GM23338 (cell line): ENCODE results near the gene PRSS37. TPM values are rescaled to one million over a fixed set of nuclear protein-coding genes. Genes with fewer than 3 reads are reported as not detected.

Experiments used
- ATAC-seq: fragments of 200-7000 bp; cut with Tn5 transposase; 3 replicates; pipeline ENCODE4 v1.9.1; 2020
- DNase-seq: peaks from one replicate; pipeline ENCODE4 v3.0.0-alpha.2; 2015; ENCODE audit warnings: low spot score
- H2AFZ ChIP-seq: fragments of 200-600 bp; sonication (generic); 2 replicates; pipeline ENCODE4 v1.8.0; 2016; ENCODE audit warnings: antibody characterized with exemption, mild to moderate bottlenecking, moderate library complexity
- H3F3A ChIP-seq: fragments of 200-600 bp; sonication (generic); replicated peaks from 2 replicates; pipeline ENCODE4 v1.8.0; 2017; ENCODE audit warnings: antibody characterized with exemption, mixed run types, low read depth
- H3K27ac ChIP-seq: fragments of 200-600 bp; sonication (generic); 2 replicates; pipeline ENCODE4 v1.6.1; 2016; ENCODE audit warnings: low read depth
- H3K27me3 ChIP-seq: fragments of 200-600 bp; sonication (generic); 2 replicates; pipeline ENCODE4 v1.8.0; 2016; ENCODE audit warnings: mild to moderate bottlenecking, mixed run types, moderate library complexity; ENCODE audit not compliant: insufficient read depth
- H3K36me3 ChIP-seq: fragments of 200-600 bp; sonication (generic); 2 replicates; pipeline ENCODE4 v1.8.0; 2016; ENCODE audit warnings: mild to moderate bottlenecking; ENCODE audit not compliant: insufficient read depth
- H3K4me1 ChIP-seq: fragments of 200-600 bp; sonication (generic); 2 replicates; pipeline ENCODE4 v1.8.0; 2016; ENCODE audit warnings: mild to moderate bottlenecking, moderate library complexity; ENCODE audit not compliant: insufficient read depth
- H3K4me2 ChIP-seq: fragments of 200-600 bp; sonication (generic); 2 replicates; pipeline ENCODE4 v1.7.1; 2017; ENCODE audit warnings: mixed run types
- H3K4me3 ChIP-seq: fragments of 200-600 bp; sonication (generic); 2 replicates; pipeline ENCODE4 v1.6.1; 2016; ENCODE audit warnings: mixed run types
- H3K79me2 ChIP-seq: fragments of 200-600 bp; sonication (generic); replicated peaks from 2 replicates; pipeline ENCODE4 v1.8.0; 2017; ENCODE audit warnings: mild to moderate bottlenecking; ENCODE audit not compliant: insufficient read depth
- H3K9me2 ChIP-seq: fragments of 200-600 bp; sonication (generic); 2 replicates; pipeline ENCODE4 v1.8.0; 2017; ENCODE audit not compliant: insufficient read depth
- H4K20me1 ChIP-seq: fragments of 200-600 bp; sonication (generic); replicated peaks from 2 replicates; pipeline ENCODE4 v1.8.0; 2017; ENCODE audit warnings: mild to moderate bottlenecking; ENCODE audit not compliant: insufficient read depth
- H3K27ac Mint-ChIP-seq: 2 replicates; pipeline ENCODE4 v1.8.0; 2020; ENCODE audit warnings: inconsistent platforms, mild to moderate bottlenecking, moderate library complexity, mixed read lengths
- H3K27me3 Mint-ChIP-seq: 3 replicates; pipeline ENCODE4 v1.8.0; 2022; ENCODE audit warnings: low read depth, mild to moderate bottlenecking, moderate library complexity, mixed read lengths, inconsistent platforms; ENCODE audit not compliant: insufficient read depth, poor library complexity
- H3K36me3 Mint-ChIP-seq: 3 replicates; pipeline ENCODE4 v1.8.0; 2021; ENCODE audit warnings: low read depth, mild to moderate bottlenecking, inconsistent platforms, moderate library complexity, mixed read lengths
- H3K4me1 Mint-ChIP-seq: 3 replicates; pipeline ENCODE4 v1.8.0; 2020; ENCODE audit warnings: mild to moderate bottlenecking, inconsistent platforms, mixed read lengths
- H3K4me3 Mint-ChIP-seq: 3 replicates; pipeline ENCODE4 v1.8.0; 2021; ENCODE audit warnings: moderate library complexity, mild to moderate bottlenecking, inconsistent platforms, mixed read lengths
- H3K9me3 Mint-ChIP-seq: 3 replicates; pipeline ENCODE4 v1.8.0; 2020; ENCODE audit warnings: moderate library complexity, mild to moderate bottlenecking, inconsistent platforms, mixed read lengths
- CREB1 ChIP-seq: fragments of 250-450 bp; sonication (Bioruptor Pico); IDR thresholded peaks from 2 replicates; pipeline ENCODE4 v1.5.0; 2020; ENCODE audit warnings: low read depth, mild to moderate bottlenecking, moderate library complexity
- EZH2 ChIP-seq: fragments of 200-600 bp; sonication (generic); IDR thresholded peaks from one replicate; pipeline ENCODE4 v1.8.0; 2017; ENCODE audit warnings: antibody characterized with exemption, mild to moderate bottlenecking, low read depth; ENCODE audit not compliant: unreplicated experiment
- EZH2phosphoT487 ChIP-seq: fragments of 200-600 bp; sonication (generic); IDR thresholded peaks from one replicate; pipeline ENCODE4 v1.8.1; 2018; ENCODE audit warnings: antibody characterized with exemption; ENCODE audit not compliant: unreplicated experiment
- JUNB ChIP-seq: IDR thresholded peaks from one replicate; pipeline ENCODE4 v1.6.1; 2016; ENCODE audit warnings: antibody characterized with exemption; ENCODE audit not compliant: unreplicated experiment
- NANOG ChIP-seq: IDR thresholded peaks from 2 replicates; pipeline ENCODE4 v1.6.1; 2016; ENCODE audit warnings: antibody characterized with exemption, borderline replicate concordance
- POLR2AphosphoS5 ChIP-seq: IDR thresholded peaks from 2 replicates; pipeline ENCODE4 v1.6.1; 2016; ENCODE audit warnings: antibody characterized with exemption, low read depth
- STAT1 ChIP-seq: IDR thresholded peaks from one replicate; pipeline ENCODE4 v1.6.1; 2016; ENCODE audit warnings: antibody characterized with exemption; ENCODE audit not compliant: unreplicated experiment
- ZNF114 ChIP-seq: fragments of 250-450 bp; sonication (Bioruptor Pico); IDR thresholded peaks from 2 replicates; pipeline ENCODE4 v1.5.0; 2020; ENCODE audit warnings: mild to moderate bottlenecking, moderate library complexity
- ZNF331 ChIP-seq: fragments of 250-450 bp; sonication (Bioruptor Pico); IDR thresholded peaks from 2 replicates; pipeline ENCODE4 v1.5.0; 2020; ENCODE audit warnings: low read depth, mild to moderate bottlenecking, moderate library complexity
- polyA plus RNA-seq: library from polyadenylated mRNA; unstranded; fragments of >200 nt; fragmentation: Nextera tagmentation; extraction: Ambion mirVana; gene quantifications from 2 replicates; pipeline ENCODE4 v1.2.1, GENCODE V29; 2016
- total RNA-seq: library from RNA; depleted of rRNA; stranded (reverse); fragments of >200 nt; shearing (Covaris generic); gene quantifications from 2 replicates; pipeline ENCODE4 v1.2.3, GENCODE V29; 2014
- TF ChIP-seq, protein P1 (sequence below), 2 experiments: fragments of 200-600 bp in 1 of 2; sonication (generic) in 1 of 2; conservative IDR thresholded peaks; 2 replicates each; pipeline versions ENCODE4 v1.5.1 to v1.6.1; 2016 to 2017; ENCODE audit warnings: antibody characterized with exemption in 2 of 2, low read depth in 2 of 2, mild to moderate bottlenecking in 2 of 2, moderate library complexity in 1 of 2
- TF ChIP-seq, protein P2 (sequence below): fragments of 250-450 bp; sonication (Bioruptor Pico); IDR thresholded peaks from 2 replicates; pipeline ENCODE4 v1.5.0; 2020; ENCODE audit warnings: mild to moderate bottlenecking, moderate library complexity
- TF ChIP-seq, protein P3 (sequence below): IDR thresholded peaks from 2 replicates; pipeline ENCODE4 v1.6.1; 2016; ENCODE audit warnings: antibody characterized with exemption
- TF ChIP-seq, protein P4 (sequence below): IDR thresholded peaks from one replicate; pipeline ENCODE4 v1.6.1; 2018; ENCODE audit warnings: antibody characterized with exemption; ENCODE audit not compliant: unreplicated experiment

The PRSS37 gene
- total and polyA plus RNA-seq, 2 experiments from 2014 or later = 0.58 TPM; not detected in 1

DNA sequence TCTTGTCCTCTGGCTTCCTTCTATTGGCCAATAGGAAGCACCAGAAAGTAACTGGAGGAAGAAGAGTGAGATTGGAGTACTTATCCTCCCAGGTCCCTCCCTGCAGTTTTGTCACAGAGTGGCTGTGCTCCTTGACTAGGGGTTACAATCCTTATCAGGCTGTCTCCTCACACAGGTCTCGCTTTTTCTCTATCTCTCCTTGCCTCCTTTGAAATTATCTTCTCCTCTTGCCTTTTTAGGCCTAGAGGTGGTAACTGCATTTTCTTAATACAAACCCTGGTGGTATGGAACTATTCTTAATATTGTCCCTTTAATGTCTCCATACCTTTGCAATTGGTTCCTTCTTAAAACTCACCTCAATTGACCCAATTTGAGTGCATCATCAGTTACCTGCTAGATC is 2.7 kb downstream of the PRSS37 start:
- no peak for DNase-seq
- H3K4me3 Mint-ChIP-seq = no peak overlapping the region
- no peaks in the 10 kb centered on the region for H3F3A ChIP-seq
- no peaks in the 10 kb centered on the region for H3K9me3 Mint-ChIP-seq
- no peaks in the 10 kb centered on the region for H3K27me3 ChIP-seq
- H3K4me1 Mint-ChIP-seq = peaks cover 3% of the 10 kb centered on the region; the same call in 2 of the 3 replicates
- H3K4me3 ChIP-seq = no peak overlapping the region
- no peak for TF ChIP-seq ZNF114 (CRISPR knock-in tag)
- TF ChIP-seq EZH2 = no peak
- TF ChIP-seq ZNF331 (CRISPR knock-in tag) = no peak
- TF ChIP-seq, protein P1, sequence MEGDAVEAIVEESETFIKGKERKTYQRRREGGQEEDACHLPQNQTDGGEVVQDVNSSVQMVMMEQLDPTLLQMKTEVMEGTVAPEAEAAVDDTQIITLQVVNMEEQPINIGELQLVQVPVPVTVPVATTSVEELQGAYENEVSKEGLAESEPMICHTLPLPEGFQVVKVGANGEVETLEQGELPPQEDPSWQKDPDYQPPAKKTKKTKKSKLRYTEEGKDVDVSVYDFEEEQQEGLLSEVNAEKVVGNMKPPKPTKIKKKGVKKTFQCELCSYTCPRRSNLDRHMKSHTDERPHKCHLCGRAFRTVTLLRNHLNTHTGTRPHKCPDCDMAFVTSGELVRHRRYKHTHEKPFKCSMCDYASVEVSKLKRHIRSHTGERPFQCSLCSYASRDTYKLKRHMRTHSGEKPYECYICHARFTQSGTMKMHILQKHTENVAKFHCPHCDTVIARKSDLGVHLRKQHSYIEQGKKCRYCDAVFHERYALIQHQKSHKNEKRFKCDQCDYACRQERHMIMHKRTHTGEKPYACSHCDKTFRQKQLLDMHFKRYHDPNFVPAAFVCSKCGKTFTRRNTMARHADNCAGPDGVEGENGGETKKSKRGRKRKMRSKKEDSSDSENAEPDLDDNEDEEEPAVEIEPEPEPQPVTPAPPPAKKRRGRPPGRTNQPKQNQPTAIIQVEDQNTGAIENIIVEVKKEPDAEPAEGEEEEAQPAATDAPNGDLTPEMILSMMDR (conservative IDR thresholded peaks at IDR 0.05; ENCODE audit: low read depth in 2 of 2) = no peak
- no peak for TF ChIP-seq STAT1
- no peak for TF ChIP-seq EZH2phosphoT487
- TF ChIP-seq, protein P2, sequence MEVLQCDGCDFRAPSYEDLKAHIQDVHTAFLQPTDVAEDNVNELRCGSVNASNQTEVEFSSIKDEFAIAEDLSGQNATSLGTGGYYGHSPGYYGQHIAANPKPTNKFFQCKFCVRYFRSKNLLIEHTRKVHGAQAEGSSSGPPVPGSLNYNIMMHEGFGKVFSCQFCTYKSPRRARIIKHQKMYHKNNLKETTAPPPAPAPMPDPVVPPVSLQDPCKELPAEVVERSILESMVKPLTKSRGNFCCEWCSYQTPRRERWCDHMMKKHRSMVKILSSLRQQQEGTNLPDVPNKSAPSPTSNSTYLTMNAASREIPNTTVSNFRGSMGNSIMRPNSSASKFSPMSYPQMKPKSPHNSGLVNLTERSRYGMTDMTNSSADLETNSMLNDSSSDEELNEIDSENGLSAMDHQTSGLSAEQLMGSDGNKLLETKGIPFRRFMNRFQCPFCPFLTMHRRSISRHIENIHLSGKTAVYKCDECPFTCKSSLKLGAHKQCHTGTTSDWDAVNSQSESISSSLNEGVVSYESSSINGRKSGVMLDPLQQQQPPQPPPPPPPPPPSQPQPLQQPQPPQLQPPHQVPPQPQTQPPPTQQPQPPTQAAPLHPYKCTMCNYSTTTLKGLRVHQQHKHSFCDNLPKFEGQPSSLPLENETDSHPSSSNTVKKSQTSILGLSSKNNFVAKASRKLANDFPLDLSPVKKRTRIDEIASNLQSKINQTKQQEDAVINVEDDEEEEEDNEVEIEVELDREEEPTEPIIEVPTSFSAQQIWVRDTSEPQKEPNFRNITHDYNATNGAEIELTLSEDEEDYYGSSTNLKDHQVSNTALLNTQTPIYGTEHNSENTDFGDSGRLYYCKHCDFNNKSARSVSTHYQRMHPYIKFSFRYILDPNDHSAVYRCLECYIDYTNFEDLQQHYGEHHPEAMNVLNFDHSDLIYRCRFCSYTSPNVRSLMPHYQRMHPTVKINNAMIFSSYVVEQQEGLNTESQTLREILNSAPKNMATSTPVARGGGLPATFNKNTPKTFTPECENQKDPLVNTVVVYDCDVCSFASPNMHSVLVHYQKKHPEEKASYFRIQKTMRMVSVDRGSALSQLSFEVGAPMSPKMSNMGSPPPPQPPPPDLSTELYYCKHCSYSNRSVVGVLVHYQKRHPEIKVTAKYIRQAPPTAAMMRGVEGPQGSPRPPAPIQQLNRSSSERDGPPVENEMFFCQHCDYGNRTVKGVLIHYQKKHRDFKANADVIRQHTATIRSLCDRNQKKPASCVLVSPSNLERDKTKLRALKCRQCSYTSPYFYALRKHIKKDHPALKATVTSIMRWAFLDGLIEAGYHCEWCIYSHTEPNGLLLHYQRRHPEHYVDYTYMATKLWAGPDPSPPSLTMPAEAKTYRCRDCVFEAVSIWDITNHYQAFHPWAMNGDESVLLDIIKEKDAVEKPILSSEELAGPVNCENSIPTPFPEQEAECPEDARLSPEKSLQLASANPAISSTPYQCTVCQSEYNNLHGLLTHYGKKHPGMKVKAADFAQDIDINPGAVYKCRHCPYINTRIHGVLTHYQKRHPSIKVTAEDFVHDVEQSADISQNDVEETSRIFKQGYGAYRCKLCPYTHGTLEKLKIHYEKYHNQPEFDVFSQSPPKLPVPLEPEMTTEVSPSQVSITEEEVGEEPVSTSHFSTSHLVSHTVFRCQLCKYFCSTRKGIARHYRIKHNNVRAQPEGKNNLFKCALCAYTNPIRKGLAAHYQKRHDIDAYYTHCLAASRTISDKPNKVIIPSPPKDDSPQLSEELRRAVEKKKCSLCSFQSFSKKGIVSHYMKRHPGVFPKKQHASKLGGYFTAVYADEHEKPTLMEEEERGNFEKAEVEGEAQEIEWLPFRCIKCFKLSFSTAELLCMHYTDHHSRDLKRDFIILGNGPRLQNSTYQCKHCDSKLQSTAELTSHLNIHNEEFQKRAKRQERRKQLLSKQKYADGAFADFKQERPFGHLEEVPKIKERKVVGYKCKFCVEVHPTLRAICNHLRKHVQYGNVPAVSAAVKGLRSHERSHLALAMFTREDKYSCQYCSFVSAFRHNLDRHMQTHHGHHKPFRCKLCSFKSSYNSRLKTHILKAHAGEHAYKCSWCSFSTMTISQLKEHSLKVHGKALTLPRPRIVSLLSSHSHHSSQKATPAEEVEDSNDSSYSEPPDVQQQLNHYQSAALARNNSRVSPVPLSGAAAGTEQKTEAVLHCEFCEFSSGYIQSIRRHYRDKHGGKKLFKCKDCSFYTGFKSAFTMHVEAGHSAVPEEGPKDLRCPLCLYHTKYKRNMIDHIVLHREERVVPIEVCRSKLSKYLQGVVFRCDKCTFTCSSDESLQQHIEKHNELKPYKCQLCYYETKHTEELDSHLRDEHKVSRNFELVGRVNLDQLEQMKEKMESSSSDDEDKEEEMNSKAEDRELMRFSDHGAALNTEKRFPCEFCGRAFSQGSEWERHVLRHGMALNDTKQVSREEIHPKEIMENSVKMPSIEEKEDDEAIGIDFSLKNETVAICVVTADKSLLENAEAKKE (CRISPR knock-in tag) = no peak
- no peak for TF ChIP-seq POLR2AphosphoS5
- no peak for TF ChIP-seq JUNB
- TF ChIP-seq, protein P3, sequence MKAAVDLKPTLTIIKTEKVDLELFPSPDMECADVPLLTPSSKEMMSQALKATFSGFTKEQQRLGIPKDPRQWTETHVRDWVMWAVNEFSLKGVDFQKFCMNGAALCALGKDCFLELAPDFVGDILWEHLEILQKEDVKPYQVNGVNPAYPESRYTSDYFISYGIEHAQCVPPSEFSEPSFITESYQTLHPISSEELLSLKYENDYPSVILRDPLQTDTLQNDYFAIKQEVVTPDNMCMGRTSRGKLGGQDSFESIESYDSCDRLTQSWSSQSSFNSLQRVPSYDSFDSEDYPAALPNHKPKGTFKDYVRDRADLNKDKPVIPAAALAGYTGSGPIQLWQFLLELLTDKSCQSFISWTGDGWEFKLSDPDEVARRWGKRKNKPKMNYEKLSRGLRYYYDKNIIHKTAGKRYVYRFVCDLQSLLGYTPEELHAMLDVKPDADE = no peak
- no peak for TF ChIP-seq NANOG
- TF ChIP-seq CREB1 (CRISPR knock-in tag) = no peak
- TF ChIP-seq, protein P4, sequence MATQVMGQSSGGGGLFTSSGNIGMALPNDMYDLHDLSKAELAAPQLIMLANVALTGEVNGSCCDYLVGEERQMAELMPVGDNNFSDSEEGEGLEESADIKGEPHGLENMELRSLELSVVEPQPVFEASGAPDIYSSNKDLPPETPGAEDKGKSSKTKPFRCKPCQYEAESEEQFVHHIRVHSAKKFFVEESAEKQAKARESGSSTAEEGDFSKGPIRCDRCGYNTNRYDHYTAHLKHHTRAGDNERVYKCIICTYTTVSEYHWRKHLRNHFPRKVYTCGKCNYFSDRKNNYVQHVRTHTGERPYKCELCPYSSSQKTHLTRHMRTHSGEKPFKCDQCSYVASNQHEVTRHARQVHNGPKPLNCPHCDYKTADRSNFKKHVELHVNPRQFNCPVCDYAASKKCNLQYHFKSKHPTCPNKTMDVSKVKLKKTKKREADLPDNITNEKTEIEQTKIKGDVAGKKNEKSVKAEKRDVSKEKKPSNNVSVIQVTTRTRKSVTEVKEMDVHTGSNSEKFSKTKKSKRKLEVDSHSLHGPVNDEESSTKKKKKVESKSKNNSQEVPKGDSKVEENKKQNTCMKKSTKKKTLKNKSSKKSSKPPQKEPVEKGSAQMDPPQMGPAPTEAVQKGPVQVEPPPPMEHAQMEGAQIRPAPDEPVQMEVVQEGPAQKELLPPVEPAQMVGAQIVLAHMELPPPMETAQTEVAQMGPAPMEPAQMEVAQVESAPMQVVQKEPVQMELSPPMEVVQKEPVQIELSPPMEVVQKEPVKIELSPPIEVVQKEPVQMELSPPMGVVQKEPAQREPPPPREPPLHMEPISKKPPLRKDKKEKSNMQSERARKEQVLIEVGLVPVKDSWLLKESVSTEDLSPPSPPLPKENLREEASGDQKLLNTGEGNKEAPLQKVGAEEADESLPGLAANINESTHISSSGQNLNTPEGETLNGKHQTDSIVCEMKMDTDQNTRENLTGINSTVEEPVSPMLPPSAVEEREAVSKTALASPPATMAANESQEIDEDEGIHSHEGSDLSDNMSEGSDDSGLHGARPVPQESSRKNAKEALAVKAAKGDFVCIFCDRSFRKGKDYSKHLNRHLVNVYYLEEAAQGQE = no peak
- H3K9me2 ChIP-seq = no peaks in the 10 kb centered on the region
- no peak overlapping the region for H3K27ac Mint-ChIP-seq
- no peaks in the 10 kb centered on the region for H3K4me1 ChIP-seq
- H3K36me3 ChIP-seq = no peaks in the 10 kb centered on the region
- no peaks in the 10 kb centered on the region for H4K20me1 ChIP-seq
- H2AFZ ChIP-seq = no peak overlapping the region
- no peaks in the 10 kb centered on the region for H3K79me2 ChIP-seq
- H3K27me3 Mint-ChIP-seq = no peaks in the 10 kb centered on the region
- no peak for ATAC-seq
- H3K4me2 ChIP-seq = no peak overlapping the region
- no peaks in the 10 kb centered on the region for H3K36me3 Mint-ChIP-seq
- no peak overlapping the region for H3K27ac ChIP-seq
